BLaER1 treated with 17β-estradiol and CSF1 and Interleukin-3, amounts not matched to agents 10 nM and 100 nM (cell line): ENCODE data around the gene SUCNR1.
"Not testable (repeated sequence)": the region's sequence is repeated elsewhere in the genome, so short reads cannot be mapped to it uniquely, and the experiment has no call there.

ENCODE experiments used
- H3K27ac ChIP-seq, 11 experiments: shearing (Covaris generic); formaldehyde crosslinking; 2 replicates each; pipeline ENCODE4 v1.8.1; 2022
- H3K27me3 ChIP-seq, 11 experiments: shearing (Covaris generic); formaldehyde crosslinking; 2 replicates each; pipeline ENCODE4 v1.8.1; 2022
- H3K36me3 ChIP-seq, 11 experiments: shearing (Covaris generic); formaldehyde crosslinking; 2 replicates each; pipeline ENCODE4 v1.8.1; 2022
- H3K4me1 ChIP-seq, 10 experiments: shearing (Covaris generic); formaldehyde crosslinking; 2 replicates each; pipeline ENCODE4 v1.8.1; 2022
- H3K4me2 ChIP-seq, 11 experiments: shearing (Covaris generic); formaldehyde crosslinking; 2 replicates each; pipeline ENCODE4 v1.8.1; 2022
- H3K4me3 ChIP-seq, 10 experiments: shearing (Covaris generic); formaldehyde crosslinking; 2 replicates each; pipeline ENCODE4 v1.8.1; 2022
- H3K9ac ChIP-seq, 11 experiments: shearing (Covaris generic); formaldehyde crosslinking; 2 replicates each; pipeline ENCODE4 v1.8.1; 2022
- H3K9me3 ChIP-seq, 11 experiments: shearing (Covaris generic); formaldehyde crosslinking; replicated peaks in 1 of 11; 2 replicates each; pipeline ENCODE4 v1.8.1; 2022
- H4K20me1 ChIP-seq, 11 experiments: shearing (Covaris generic); formaldehyde crosslinking; 2 replicates each; pipeline ENCODE4 v1.8.1; 2022
- Cebpa-rat ChIP-seq, 11 experiments: shearing (Covaris generic); IDR thresholded peaks; 2 replicates each; pipeline ENCODE4 v1.8.1; 2022

SUCNR1 gene

DNA sequence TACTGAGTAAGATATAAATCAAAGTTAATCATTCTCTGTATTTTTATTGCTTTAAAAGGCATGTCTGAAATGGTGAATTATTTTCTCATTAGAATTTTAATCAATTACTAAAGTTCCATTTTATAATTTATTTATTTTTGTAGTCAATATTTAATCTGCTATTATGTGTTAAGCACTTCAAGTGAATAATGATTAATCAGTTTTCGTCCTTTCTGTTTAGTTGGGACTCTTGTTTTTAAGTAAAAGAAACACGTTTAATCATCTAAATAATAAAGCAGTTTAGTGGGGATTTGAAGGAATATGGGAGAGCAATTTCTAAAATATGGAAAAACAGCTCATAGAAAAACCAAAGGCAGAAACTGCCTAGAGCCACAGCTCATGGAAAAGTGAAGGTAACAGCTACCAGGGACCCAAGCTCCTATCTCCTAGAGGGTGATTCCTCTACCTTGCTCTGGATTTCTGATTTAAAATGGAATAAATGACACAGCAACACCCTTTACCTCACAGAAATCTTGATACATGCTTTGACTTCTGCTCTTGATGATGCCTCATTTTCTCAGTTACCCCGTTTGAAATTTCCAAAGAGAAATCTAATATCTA lies 28.0 kb upstream of the SUCNR1 start:
- no peak for TF ChIP-seq Cebpa-rat (IDR thresholded peaks at IDR 0.05)
- no peak overlapping the region for H3K4me2 ChIP-seq
- H3K9me3 ChIP-seq, result peaks cover 8 to 18% (median 13%) of the 10 kb centered on the region in 11 experiments; a peak in 21 of 22 replicates
- H3K27me3 ChIP-seq, result no peaks in the 10 kb centered on the region
- H3K9ac ChIP-seq, result no peak overlapping the region
- H3K36me3 ChIP-seq, result no peaks in the 10 kb centered on the region
- H4K20me1 ChIP-seq, result no peaks in the 10 kb centered on the region
- no peak overlapping the region for H3K4me3 ChIP-seq
- no peaks in the 10 kb centered on the region for H3K4me1 ChIP-seq
- H3K27ac ChIP-seq, result no peak overlapping the region

DNA sequence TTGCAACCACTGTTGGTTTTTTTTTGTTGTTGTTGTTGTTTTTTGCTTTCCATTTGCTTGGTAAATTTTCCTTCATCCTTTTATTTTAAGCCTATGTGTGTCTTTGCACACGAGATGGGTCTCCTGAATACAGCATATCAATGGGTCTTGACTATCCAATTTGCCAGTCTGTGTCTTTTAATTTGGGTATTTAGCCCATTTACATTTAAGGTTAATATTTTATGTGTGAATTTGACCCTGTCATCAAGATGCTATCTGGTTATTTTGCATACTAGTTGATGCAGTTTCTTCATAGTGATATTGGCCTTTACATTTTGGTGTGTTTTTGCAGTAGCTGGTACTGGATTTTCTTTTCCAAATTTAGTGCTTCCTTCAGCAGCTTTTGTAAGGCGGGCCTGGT lies 23.4 kb upstream of the SUCNR1 start:
- H3K36me3 ChIP-seq, H3K27me3 ChIP-seq, H3K4me3 ChIP-seq, H3K4me2 ChIP-seq, H3K27ac ChIP-seq, H4K20me1 ChIP-seq, H3K9ac ChIP-seq, H3K4me1 ChIP-seq: not testable (repeated sequence)
- H3K9me3 ChIP-seq, result peaks cover 16 to 37% (median 32%) of the 10 kb centered on the region in 11 experiments; a peak in 21 of 22 replicates

DNA sequence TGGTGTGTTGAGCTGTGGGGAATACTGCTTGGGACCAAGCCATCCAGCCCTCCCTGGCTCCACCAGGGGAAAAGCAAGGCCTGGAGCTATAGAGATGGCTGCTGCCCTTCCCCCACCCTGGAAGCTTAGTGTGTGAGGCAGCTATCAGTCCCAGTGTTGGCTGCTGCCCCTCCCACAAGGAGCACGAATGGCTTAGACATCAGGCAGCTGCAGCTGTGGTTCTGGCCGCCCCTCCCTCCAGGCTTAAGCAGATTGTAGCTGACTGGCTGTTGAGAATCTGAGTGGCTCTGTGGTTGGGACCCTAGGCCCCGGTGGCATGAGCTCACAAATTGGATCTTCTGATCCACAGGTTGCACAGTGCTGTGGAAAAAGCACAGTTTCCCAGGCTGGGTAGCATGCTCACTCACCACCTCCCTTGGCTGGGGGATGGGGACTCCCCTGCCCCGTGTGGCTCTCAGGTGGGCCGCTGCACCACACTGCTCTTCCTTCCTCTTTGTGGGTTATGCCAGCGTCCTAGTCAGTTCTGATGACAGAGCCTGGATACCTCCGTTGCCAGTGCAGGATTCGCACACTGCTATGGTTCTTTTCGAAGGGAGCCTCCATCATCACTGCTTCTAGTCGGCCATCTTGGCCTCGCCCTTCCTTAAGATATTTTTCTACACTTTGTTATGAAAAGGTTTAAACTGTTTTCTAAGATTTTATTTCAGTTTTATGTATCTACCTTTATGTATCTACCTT lies 21.2 kb upstream of the SUCNR1 start:
- Histone ChIP-seq H3K27ac (no peak overlapping the region), H3K4me2 (no peak overlapping the region)
- TF ChIP-seq Cebpa-rat (IDR thresholded peaks at IDR 0.05), result no peak

DNA sequence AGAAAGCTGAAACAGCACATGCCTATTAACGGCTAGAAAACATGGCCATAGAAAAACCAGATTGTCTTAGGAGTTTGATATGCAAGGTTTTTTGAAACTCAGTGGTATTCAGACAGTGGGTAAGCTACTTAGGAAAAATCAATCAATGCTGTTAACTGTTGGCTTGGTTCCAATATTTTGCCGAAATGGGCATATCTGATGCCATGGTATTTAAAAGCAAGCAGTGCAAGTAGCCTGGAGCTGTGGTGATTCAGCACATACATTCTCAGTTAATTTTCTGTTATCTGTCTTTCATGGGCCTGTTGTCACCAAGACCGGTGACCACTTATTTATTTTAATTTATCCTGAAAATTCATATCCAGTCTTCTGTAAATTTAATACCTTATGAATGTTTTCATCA lies 17.3 kb upstream of the SUCNR1 start:
- H3K4me1 ChIP-seq, result peaks cover 0 to 5% (median 0%) of the 10 kb centered on the region in 10 experiments; a peak in 3 of 20 replicates
- H3K9ac ChIP-seq, result no peak overlapping the region
- H3K4me3 ChIP-seq, result no peak overlapping the region
- no peaks in the 10 kb centered on the region for H3K27me3 ChIP-seq
- H3K9me3 ChIP-seq, result peaks cover 0 to 17% (median 13%) of the 10 kb centered on the region in 11 experiments; a peak in 16 of 22 replicates
- H4K20me1 ChIP-seq, result no peaks in the 10 kb centered on the region
- TF ChIP-seq Cebpa-rat (IDR thresholded peaks at IDR 0.05), result no peak
- H3K4me2 ChIP-seq, result no peak overlapping the region
- no peaks in the 10 kb centered on the region for H3K36me3 ChIP-seq
- H3K27ac ChIP-seq, result no peak overlapping the region

More for the DNA sequence above, 21.2 kb upstream of the SUCNR1 start:
- H3K4me3 ChIP-seq, result no peak overlapping the region
- H3K9me3 ChIP-seq, result peaks cover 16 to 35% (median 32%) of the 10 kb centered on the region in 11 experiments; a peak in 21 of 22 replicates
- H3K9ac ChIP-seq, result no peak overlapping the region
- no peaks in the 10 kb centered on the region for H4K20me1 ChIP-seq
- H3K4me1 ChIP-seq, result peaks cover 0 to 5% (median 0%) of the 10 kb centered on the region in 10 experiments; a peak in 3 of 20 replicates
- H3K27me3 ChIP-seq, result no peaks in the 10 kb centered on the region
- no peaks in the 10 kb centered on the region for H3K36me3 ChIP-seq

- H3K4me3 ChIP-seq, result no peak overlapping the region
- no peak for TF ChIP-seq Cebpa-rat (IDR thresholded peaks at IDR 0.05)
- no peak overlapping the region for H3K27ac ChIP-seq
- no peak overlapping the region for H3K9ac ChIP-seq
- no peak overlapping the region for H3K4me2 ChIP-seq
- no peaks in the 10 kb centered on the region for H4K20me1 ChIP-seq
- peaks cover 0 to 5% (median 0%) of the 10 kb centered on the region in 10 experiments; a peak in 3 of 20 replicates for H3K4me1 ChIP-seq
- peaks cover 0 to 11% (median 8%) of the 10 kb centered on the region in 11 experiments; a peak in 14 of 22 replicates for H3K9me3 ChIP-seq
- no peaks in the 10 kb centered on the region for H3K36me3 ChIP-seq
- H3K27me3 ChIP-seq, result no peaks in the 10 kb centered on the region
Observed at GRCh38 chr3:151856641-151857040, 16.8 kb upstream of the SUCNR1 start.

GRCh38 chr3:151859233-151859673 lies 14.2 kb upstream of the SUCNR1 start:
- H4K20me1 ChIP-seq, result no peaks in the 10 kb centered on the region
- TF ChIP-seq Cebpa-rat (IDR thresholded peaks at IDR 0.05), result no peak
- H3K4me1 ChIP-seq, result no peaks in the 10 kb centered on the region
- H3K4me2 ChIP-seq, result no peak overlapping the region
- H3K27me3 ChIP-seq, result no peaks in the 10 kb centered on the region
- no peak overlapping the region for H3K4me3 ChIP-seq
- H3K27ac ChIP-seq, result no peak overlapping the region
- H3K9ac ChIP-seq, result no peak overlapping the region
- no peaks in the 10 kb centered on the region for H3K36me3 ChIP-seq
- H3K9me3 ChIP-seq, result no peaks in the 10 kb centered on the region

- H3K9ac ChIP-seq, result no peak overlapping the region
- H4K20me1 ChIP-seq, result no peaks in the 10 kb centered on the region
- no peaks in the 10 kb centered on the region for H3K9me3 ChIP-seq
- H3K4me3 ChIP-seq, result no peak overlapping the region
- H3K27me3 ChIP-seq, result no peaks in the 10 kb centered on the region
- no peak overlapping the region for H3K4me2 ChIP-seq
- H3K36me3 ChIP-seq, result no peaks in the 10 kb centered on the region
- H3K27ac ChIP-seq, result no peak overlapping the region
- no peaks in the 10 kb centered on the region for H3K4me1 ChIP-seq
- TF ChIP-seq Cebpa-rat (IDR thresholded peaks at IDR 0.05), result no peak
Observed at GRCh38 chr3:151859905-151860304, 13.5 kb upstream of the SUCNR1 start.

DNA sequence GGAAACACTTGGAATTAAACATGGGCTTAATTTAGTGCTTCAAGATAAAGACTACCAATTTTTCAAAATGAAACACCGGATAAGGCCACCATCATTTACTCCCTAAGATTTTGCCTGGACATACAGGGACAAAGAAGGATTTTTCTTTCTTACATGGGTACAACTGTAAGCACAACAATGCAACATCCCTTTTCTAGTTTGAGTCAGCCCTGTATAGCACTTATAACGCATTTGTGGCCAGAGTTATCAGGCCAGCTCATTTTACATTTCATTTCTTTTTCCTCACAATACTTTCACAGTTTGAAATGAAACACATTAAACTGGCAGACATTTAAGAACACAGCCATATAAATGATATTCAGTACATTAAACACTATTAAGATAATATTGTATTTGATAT lies 9.8 kb upstream of the SUCNR1 start:
- Histone ChIP-seq H3K36me3 (no peaks in the 10 kb centered on the region), H3K27me3 (no peaks in the 10 kb centered on the region), H4K20me1 (no peaks in the 10 kb centered on the region), H3K9ac (no peak overlapping the region), H3K4me3 (no peak overlapping the region), H3K27ac (no peak overlapping the region), H3K4me1 (peaks cover 0 to 2% (median 0%) of the 10 kb centered on the region in 10 experiments; a peak in 1 of 20 replicates), H3K9me3 (no peaks in the 10 kb centered on the region), H3K4me2 (no peak overlapping the region)
- no peak for TF ChIP-seq Cebpa-rat (IDR thresholded peaks at IDR 0.05)

DNA sequence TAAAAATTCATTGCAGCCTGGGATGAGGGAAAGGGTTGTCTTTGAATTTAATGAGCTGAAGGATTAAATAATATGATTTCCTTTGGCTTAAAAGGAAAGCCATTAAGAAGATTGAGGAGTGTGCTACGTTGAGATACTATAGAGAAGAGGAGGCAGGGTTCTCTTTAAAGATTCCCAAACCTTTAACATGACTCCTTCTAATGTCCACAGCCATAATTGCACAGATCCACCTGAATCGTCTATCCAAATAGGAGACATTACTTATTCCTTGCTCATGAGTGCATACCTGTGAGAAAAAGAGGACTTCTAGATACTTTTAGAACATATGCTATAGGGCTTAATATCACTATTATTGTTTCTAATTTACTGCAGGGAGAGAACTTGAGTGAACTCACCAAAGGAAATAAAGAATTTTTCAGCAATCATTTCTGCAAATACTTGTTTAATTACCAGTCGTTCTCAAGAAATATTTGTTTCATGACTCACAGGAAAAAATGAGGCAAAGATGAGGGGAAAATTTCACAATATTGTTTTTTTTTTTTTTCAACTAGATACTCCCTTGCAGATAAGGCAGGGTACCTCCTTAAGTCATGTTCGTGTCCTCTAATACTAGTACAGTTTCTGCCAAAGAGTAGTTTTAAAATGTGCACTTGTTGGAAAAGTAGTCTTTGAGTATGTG lies 8.9 kb upstream of the SUCNR1 start:
- Histone ChIP-seq H3K4me2 (no peak overlapping the region), H4K20me1 (no peaks in the 10 kb centered on the region), H3K4me1 (peaks cover 0 to 9% (median 0%) of the 10 kb centered on the region in 10 experiments; a peak in 2 of 20 replicates), H3K36me3 (no peaks in the 10 kb centered on the region), H3K27me3 (no peaks in the 10 kb centered on the region), H3K27ac (no peak overlapping the region), H3K9me3 (no peaks in the 10 kb centered on the region), H3K9ac (no peak overlapping the region), H3K4me3 (no peak overlapping the region)
- TF ChIP-seq Cebpa-rat (IDR thresholded peaks at IDR 0.05), result no peak
